K562 (cell line): ENCODE measurements around the gene DGAT2. TPM values are rescaled to one million over a fixed set of nuclear protein-coding genes. Genes with fewer than 3 reads are reported as not detected.

Experiments
- ARHGAP35 ChIP-seq: fragments of 450-650 bp; IDR thresholded peaks from 2 replicates; pipeline ENCODE4 v1.6.1; 2018; ENCODE audit not compliant: partially characterized antibody
- DPF2 ChIP-seq: fragments of 450-650 bp; IDR thresholded peaks from 2 replicates; pipeline ENCODE4 v1.6.1; 2016
- E2F8 ChIP-seq: fragments of 450-650 bp; IDR thresholded peaks from 2 replicates; pipeline ENCODE4 v1.7.1; 2018; ENCODE audit warnings: mild to moderate bottlenecking, low read depth; ENCODE audit not compliant: partially characterized antibody
- EZH2 ChIP-seq: IDR thresholded peaks from 2 replicates; pipeline ENCODE4 v1.6.1; 2012; ENCODE audit warnings: low read depth, mild to moderate bottlenecking, inconsistent platforms, low read length, borderline replicate concordance
- FOXP1 ChIP-seq: sonication (generic); formaldehyde crosslinking; IDR thresholded peaks from 2 replicates; pipeline ENCODE4 v1.8.0; 2022; ENCODE audit warnings: mild to moderate bottlenecking, missing genetic modification reagents
- HDAC3 ChIP-seq: fragments of 450-650 bp; IDR thresholded peaks from 2 replicates; pipeline ENCODE4 v1.6.1; 2018; ENCODE audit warnings: borderline replicate concordance, mild to moderate bottlenecking, moderate library complexity; ENCODE audit not compliant: partially characterized antibody
- IFI16 ChIP-seq: fragments of 250-450 bp; sonication (Bioruptor Pico); IDR thresholded peaks from 2 replicates; pipeline ENCODE4 v2.1.2; 2022; ENCODE audit warnings: mild to moderate bottlenecking, inconsistent platforms
- MXI1 ChIP-seq: IDR thresholded peaks from 2 replicates; pipeline ENCODE4 v1.6.1; 2011; ENCODE audit warnings: low read depth, mild to moderate bottlenecking, improper control_type of control experiment, low read length
- NCOA2 ChIP-seq, 2 experiments: fragments of 450-650 bp; IDR thresholded peaks; 2 replicates each; pipeline ENCODE4 v1.6.1; 2018; ENCODE audit warnings: mild to moderate bottlenecking in 2 of 2, moderate library complexity in 1 of 2; ENCODE audit not compliant: partially characterized antibody in 2 of 2
- SETDB1 ChIP-seq: IDR thresholded peaks from one replicate; pipeline ENCODE4 v1.6.1; 2012; ENCODE audit warnings: low read length, control low read depth, inconsistent platforms
- SMAD4 ChIP-seq: fragments of 250-450 bp; sonication (Bioruptor Pico); conservative IDR thresholded peaks from 2 replicates; pipeline ENCODE4 v1.8.0; 2021; ENCODE audit warnings: inconsistent platforms, mild to moderate bottlenecking, moderate library complexity
- TAF9B ChIP-seq: fragments of 450-650 bp; IDR thresholded peaks from 2 replicates; pipeline ENCODE4 v1.6.1; 2018; ENCODE audit warnings: mild to moderate bottlenecking; ENCODE audit not compliant: partially characterized antibody
- XRCC3 ChIP-seq: fragments of 450-650 bp; IDR thresholded peaks from 2 replicates; pipeline ENCODE4 v1.6.1; 2017; ENCODE audit warnings: mild to moderate bottlenecking, moderate library complexity
- ZNF830 ChIP-seq: fragments of 250-450 bp; sonication (Bioruptor Pico); IDR thresholded peaks from 2 replicates; pipeline ENCODE4 v1.5.0; 2021; ENCODE audit warnings: mild to moderate bottlenecking
- polyA plus RNA-seq, 8 experiments: library from polyadenylated mRNA; depleted of rRNA in 4 of 8; stranded (reverse) in 5 of 8; unstranded in 3 of 8; fragments of >200 nt; fragmentation: Nextera tagmentation in 2 of 8; fragmentation: Illumina TruSeq in 1 of 8; extraction: Ambion mirVana in 2 of 8; extraction: Trizol in 1 of 8; gene quantifications; 2 replicates each; pipeline versions ENCODE4 v1.2.1 to v1.2.3, GENCODE V29; 2011 to 2014; ENCODE audit warnings: inconsistent platforms in 1 of 8, missing spikeins in 1 of 8
- total RNA-seq, 7 experiments: library from RNA; depleted of rRNA in 6 of 7; stranded (reverse); fragments of >200 nt in 6 of 7; fragmentation: Illumina TruSeq in 2 of 7; extraction: Trizol in 2 of 7; gene quantifications; 2 replicates each; pipeline versions ENCODE4 v1.2.1 to v1.2.3, GENCODE V29; 2011 to 2021; ENCODE audit warnings: low replicate concordance in 1 of 7
- TF ChIP-seq, protein P1 (sequence below): fragments of 250-450 bp; sonication (Bioruptor Pico); IDR thresholded peaks from 2 replicates; pipeline ENCODE4 v1.4.0; 2020
- TF ChIP-seq, protein P2 (sequence below): sonication (generic); formaldehyde crosslinking; IDR thresholded peaks from 2 replicates; pipeline ENCODE4 v1.8.0; 2023; ENCODE audit warnings: mild to moderate bottlenecking, missing genetic modification reagents

The DGAT2 gene
- total and polyA plus RNA-seq, 9 of the 15 experiments (the other 6 are each of a cell fraction or from before 2014, with no cell fraction given) = 0.68 to 2.8 (median 1.8) TPM

DNA sequence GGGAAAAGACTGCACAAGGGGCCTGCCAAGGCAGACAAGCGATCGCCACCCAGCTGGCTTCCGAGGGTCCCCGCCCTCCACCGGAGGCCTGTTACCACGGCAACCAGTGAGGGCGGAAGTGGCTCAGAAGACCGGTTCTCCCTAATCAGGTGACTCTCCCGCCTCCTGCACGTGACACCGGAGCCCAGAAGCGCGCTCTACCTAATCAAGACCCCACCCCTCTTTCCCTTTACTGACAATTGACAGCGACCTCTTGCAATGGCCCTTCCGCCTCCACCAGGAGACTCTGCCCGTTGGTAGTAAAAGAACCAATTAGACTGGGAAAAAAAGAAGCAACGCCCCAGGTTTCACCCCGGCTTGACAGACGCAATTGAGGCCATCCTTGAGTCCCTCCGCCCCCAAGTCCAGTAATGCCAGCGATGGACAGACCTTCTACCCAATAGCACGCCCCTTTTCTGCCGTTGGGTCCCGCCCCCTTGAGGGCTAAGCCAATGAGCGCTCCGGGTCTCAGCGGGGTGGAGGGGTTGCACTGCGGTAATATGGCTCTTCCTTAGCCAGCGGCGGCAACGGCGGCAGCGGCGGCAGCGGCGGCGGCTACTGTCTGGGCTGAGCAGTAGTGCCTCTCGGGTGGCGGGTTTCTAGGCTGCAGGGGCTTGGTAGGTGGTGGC is 46.2 kb downstream of the DGAT2 start, which contains the start of gene UVRAG (continued):
- TF ChIP-seq, protein P1, sequence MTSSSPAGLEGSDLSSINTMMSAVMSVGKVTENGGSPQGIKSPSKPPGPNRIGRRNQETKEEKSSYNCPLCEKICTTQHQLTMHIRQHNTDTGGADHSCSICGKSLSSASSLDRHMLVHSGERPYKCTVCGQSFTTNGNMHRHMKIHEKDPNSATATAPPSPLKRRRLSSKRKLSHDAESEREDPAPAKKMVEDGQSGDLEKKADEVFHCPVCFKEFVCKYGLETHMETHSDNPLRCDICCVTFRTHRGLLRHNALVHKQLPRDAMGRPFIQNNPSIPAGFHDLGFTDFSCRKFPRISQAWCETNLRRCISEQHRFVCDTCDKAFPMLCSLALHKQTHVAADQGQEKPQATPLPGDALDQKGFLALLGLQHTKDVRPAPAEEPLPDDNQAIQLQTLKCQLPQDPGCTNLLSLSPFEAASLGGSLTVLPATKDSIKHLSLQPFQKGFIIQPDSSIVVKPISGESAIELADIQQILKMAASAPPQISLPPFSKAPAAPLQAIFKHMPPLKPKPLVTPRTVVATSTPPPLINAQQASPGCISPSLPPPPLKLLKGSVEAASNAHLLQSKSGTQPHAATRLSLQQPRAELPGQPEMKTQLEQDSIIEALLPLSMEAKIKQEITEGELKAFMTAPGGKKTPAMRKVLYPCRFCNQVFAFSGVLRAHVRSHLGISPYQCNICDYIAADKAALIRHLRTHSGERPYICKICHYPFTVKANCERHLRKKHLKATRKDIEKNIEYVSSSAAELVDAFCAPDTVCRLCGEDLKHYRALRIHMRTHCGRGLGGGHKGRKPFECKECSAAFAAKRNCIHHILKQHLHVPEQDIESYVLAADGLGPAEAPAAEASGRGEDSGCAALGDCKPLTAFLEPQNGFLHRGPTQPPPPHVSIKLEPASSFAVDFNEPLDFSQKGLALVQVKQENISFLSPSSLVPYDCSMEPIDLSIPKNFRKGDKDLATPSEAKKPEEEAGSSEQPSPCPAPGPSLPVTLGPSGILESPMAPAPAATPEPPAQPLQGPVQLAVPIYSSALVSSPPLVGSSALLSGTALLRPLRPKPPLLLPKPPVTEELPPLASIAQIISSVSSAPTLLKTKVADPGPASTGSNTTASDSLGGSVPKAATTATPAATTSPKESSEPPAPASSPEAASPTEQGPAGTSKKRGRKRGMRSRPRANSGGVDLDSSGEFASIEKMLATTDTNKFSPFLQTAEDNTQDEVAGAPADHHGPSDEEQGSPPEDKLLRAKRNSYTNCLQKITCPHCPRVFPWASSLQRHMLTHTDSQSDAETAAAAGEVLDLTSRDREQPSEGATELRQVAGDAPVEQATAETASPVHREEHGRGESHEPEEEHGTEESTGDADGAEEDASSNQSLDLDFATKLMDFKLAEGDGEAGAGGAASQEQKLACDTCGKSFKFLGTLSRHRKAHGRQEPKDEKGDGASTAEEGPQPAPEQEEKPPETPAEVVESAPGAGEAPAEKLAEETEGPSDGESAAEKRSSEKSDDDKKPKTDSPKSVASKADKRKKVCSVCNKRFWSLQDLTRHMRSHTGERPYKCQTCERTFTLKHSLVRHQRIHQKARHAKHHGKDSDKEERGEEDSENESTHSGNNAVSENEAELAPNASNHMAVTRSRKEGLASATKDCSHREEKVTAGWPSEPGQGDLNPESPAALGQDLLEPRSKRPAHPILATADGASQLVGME = no peak; the same call in 1 of the 2 replicates
- TF ChIP-seq HDAC3 = no peak
- no peak for TF ChIP-seq DPF2
- no peak for TF ChIP-seq FOXP1
- no peak for TF ChIP-seq SETDB1
- TF ChIP-seq NCOA2 (IDR thresholded peaks at IDR 0.05; ENCODE audit: partially characterized antibody in 2 of 2) = no peak
- peak; percentile 68 for TF ChIP-seq TAF9B
- TF ChIP-seq, protein P2, sequence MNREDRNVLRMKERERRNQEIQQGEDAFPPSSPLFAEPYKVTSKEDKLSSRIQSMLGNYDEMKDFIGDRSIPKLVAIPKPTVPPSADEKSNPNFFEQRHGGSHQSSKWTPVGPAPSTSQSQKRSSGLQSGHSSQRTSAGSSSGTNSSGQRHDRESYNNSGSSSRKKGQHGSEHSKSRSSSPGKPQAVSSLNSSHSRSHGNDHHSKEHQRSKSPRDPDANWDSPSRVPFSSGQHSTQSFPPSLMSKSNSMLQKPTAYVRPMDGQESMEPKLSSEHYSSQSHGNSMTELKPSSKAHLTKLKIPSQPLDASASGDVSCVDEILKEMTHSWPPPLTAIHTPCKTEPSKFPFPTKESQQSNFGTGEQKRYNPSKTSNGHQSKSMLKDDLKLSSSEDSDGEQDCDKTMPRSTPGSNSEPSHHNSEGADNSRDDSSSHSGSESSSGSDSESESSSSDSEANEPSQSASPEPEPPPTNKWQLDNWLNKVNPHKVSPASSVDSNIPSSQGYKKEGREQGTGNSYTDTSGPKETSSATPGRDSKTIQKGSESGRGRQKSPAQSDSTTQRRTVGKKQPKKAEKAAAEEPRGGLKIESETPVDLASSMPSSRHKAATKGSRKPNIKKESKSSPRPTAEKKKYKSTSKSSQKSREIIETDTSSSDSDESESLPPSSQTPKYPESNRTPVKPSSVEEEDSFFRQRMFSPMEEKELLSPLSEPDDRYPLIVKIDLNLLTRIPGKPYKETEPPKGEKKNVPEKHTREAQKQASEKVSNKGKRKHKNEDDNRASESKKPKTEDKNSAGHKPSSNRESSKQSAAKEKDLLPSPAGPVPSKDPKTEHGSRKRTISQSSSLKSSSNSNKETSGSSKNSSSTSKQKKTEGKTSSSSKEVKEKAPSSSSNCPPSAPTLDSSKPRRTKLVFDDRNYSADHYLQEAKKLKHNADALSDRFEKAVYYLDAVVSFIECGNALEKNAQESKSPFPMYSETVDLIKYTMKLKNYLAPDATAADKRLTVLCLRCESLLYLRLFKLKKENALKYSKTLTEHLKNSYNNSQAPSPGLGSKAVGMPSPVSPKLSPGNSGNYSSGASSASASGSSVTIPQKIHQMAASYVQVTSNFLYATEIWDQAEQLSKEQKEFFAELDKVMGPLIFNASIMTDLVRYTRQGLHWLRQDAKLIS (CRISPR knock-in tag) = no peak
- TF ChIP-seq EZH2 = no peak
- peak; percentile 84 for TF ChIP-seq E2F8
- no peak for TF ChIP-seq IFI16 (CRISPR knock-in tag)
- no peak for TF ChIP-seq SMAD4 (CRISPR knock-in tag)
- TF ChIP-seq ZNF830 = no peak
- TF ChIP-seq MXI1 = peak; percentile 83
- TF ChIP-seq XRCC3 = no peak
- no peak for TF ChIP-seq ARHGAP35
